ENCODE measurements around the gene REL.
"Not testable (repeated sequence)": the region's sequence is repeated elsewhere in the genome, so short reads cannot be mapped to it uniquely, and the experiment has no call there.

REL gene

GRCh38 chr2:60868589-60869273, 12.6 kb upstream of the REL start:
- no peak for DNase-seq

- DNase-seq, result no peak
Observed at GRCh38 chr2:60872510-60872928, 8.9 kb upstream of the REL start.

- DNase-seq, result no peak
Observed at GRCh38 chr2:60873381-60873780, 8.0 kb upstream of the REL start.

GRCh38 chr2:60875520-60875919, 5.9 kb upstream of the REL start:
- no peak for DNase-seq

GRCh38 chr2:60880643-60881046, 729 bp upstream of the REL start:
- peak in 1 of 2 donors; percentile 62 for DNase-seq

GRCh38 chr2:60882971-60883753, 1.8 kb downstream of the REL start:
- DNase-seq, result no peak

- DNase-seq, result no peak
Observed at GRCh38 chr2:60883896-60884295, 2.5 kb downstream of the REL start.

- no peak for DNase-seq
Observed at GRCh38 chr2:60884800-60885199, 3.4 kb downstream of the REL start.

- no peak for DNase-seq
Observed at GRCh38 chr2:60885683-60886082, 4.3 kb downstream of the REL start.

GRCh38 chr2:60886991-60887390, 5.6 kb downstream of the REL start:
- DNase-seq, result no peak

GRCh38 chr2:60888853-60889252, 7.5 kb downstream of the REL start:
- DNase-seq, result no peak

GRCh38 chr2:60889581-60890392, 8.4 kb downstream of the REL start:
- DNase-seq, result not testable (repeated sequence)

- DNase-seq, result no peak
Observed at GRCh38 chr2:60890393-60890707, 9.0 kb downstream of the REL start.

- DNase-seq, result no peak
Observed at GRCh38 chr2:60891180-60891579, 9.8 kb downstream of the REL start.

- DNase-seq, result no peak
Observed at GRCh38 chr2:60898567-60898966, 17.2 kb downstream of the REL start.

- DNase-seq, result peak; percentile 32 to 57
Observed at GRCh38 chr2:60899230-60899891, 18.0 kb downstream of the REL start.

- DNase-seq, result no peak
Observed at GRCh38 chr2:60899892-60900249, 18.5 kb downstream of the REL start.

GRCh38 chr2:60901296-60901695, 19.9 kb downstream of the REL start:
- DNase-seq, result not testable (repeated sequence)

GRCh38 chr2:60905867-60906266, 24.5 kb downstream of the REL start:
- not testable (repeated sequence) for DNase-seq

- no peak for DNase-seq
Observed at GRCh38 chr2:60906395-60906794, 25.0 kb downstream of the REL start.

GRCh38 chr2:60907329-60907728, 26.0 kb downstream of the REL start:
- DNase-seq, result no peak

- DNase-seq, result no peak
Observed at GRCh38 chr2:60925994-60926740, 44.8 kb downstream of the REL start.

Measured in stimulated activated CD4-positive, alpha-beta T cell treated with anti-CD3 and anti-CD28 coated beads, Interleukin-2, amount 100 ng/mL, for 48 hours (primary cell).